SK-N-MC (cell line): ENCODE data around the gene THPO.

Experiments
- EZH2 ChIP-seq: fragments of 200-600 bp; sonication (generic); IDR thresholded peaks from one replicate; pipeline ENCODE4 v1.6.1; 2017; ENCODE audit warnings: antibody characterized with exemption
- FOXP2 ChIP-seq: optimal IDR thresholded peaks from 2 replicates; pipeline ENCODE3; 2011; ENCODE audit warnings: mild to moderate bottlenecking, moderate library complexity; ENCODE audit not compliant: insufficient read depth; ENCODE audit errors: extremely low read length, control extremely low read depth
- POLR2AphosphoS5 ChIP-seq: IDR thresholded peaks from 2 replicates; pipeline ENCODE4 v1.6.1; 2012; ENCODE audit warnings: mild to moderate bottlenecking, low read depth, low read length, borderline replicate concordance

GRCh38 chr3:184354121-184354728 lies 23.8 kb downstream of the THPO start:
- no peak for TF ChIP-seq POLR2AphosphoS5
- TF ChIP-seq EZH2, result no peak
- TF ChIP-seq FOXP2, result no peak
